ENCODE data around the gene FCHO2.

- TF ChIP-seq CTCF (IDR thresholded peaks at IDR 0.05), result no peak
- TF ChIP-seq POLR2A (IDR thresholded peaks at IDR 0.05), result no peak
Measured at GRCh38 chr5:72936893-72937292, 18.9 kb upstream of the FCHO2 start.
